Gastroesophageal sphincter (tissue), 4 donors: ENCODE data around the gene ZNF239. TPM values are rescaled to one million over a fixed set of nuclear protein-coding genes. Genes with fewer than 3 reads are reported as not detected.
"Not testable (repeated sequence)": the region's sequence is repeated elsewhere in the genome, so short reads cannot be mapped to it uniquely, and the experiment has no call there.

Experiments
- ATAC-seq: fragments of 150-250 bp; one replicate; pipeline ENCODE4 v1.9.1; 2016; ENCODE audit warnings: mild to moderate bottlenecking, moderate library complexity
- H3K27ac ChIP-seq, 4 donors: fragments of 200-600 bp; sonication (generic) in 3 of 4; 1 replicate in 3 of 4; 2 replicates in 1 of 4; pipeline ENCODE4 v1.5.1; 2016 to 2019
- H3K27me3 ChIP-seq: fragments of 200-600 bp; sonication (generic); one replicate; pipeline ENCODE4 v1.5.1; 2019
- H3K36me3 ChIP-seq, 2 donors: fragments of 200-600 bp; sonication (generic); one replicate each; pipeline ENCODE4 v1.5.1; 2019; ENCODE audit warnings: control low read depth in 1 of 2
- H3K4me1 ChIP-seq, 3 donors: fragments of 200-600 bp; sonication (generic); 1 replicate in 2 of 3; 2 replicates in 1 of 3; pipeline ENCODE4 v1.5.1; 2016 to 2019; ENCODE audit warnings: control low read depth in 2 of 3
- H3K4me3 ChIP-seq, 2 donors: fragments of 200-600 bp; sonication (generic); one replicate each; pipeline ENCODE4 v1.5.1; 2019; ENCODE audit warnings: mild to moderate bottlenecking in 1 of 2, moderate library complexity in 1 of 2
- H3K9me3 ChIP-seq, 3 donors: fragments of 200-600 bp; sonication (generic); one replicate each; pipeline ENCODE4 v1.5.1; 2017 to 2019; ENCODE audit warnings: control low read depth in 2 of 3
- CTCF ChIP-seq, 4 experiments: fragments of 200-600 bp in 2 of 4; fragments of 450-650 bp in 2 of 4; sonication (generic) in 1 of 4; IDR thresholded peaks; one replicate each; pipeline ENCODE4 v1.5.1; 2017 to 2019; ENCODE audit warnings: antibody characterized with exemption in 4 of 4, mild to moderate bottlenecking in 2 of 4, moderate library complexity in 2 of 4
- EP300 ChIP-seq: sonication (generic); formaldehyde crosslinking; IDR thresholded peaks from one replicate; pipeline ENCODE4 v1.6.1; 2017; ENCODE audit warnings: antibody characterized with exemption, mild to moderate bottlenecking
- POLR2A ChIP-seq, 2 donors: fragments of 450-650 bp; IDR thresholded peaks; one replicate each; pipeline ENCODE4 v1.6.1; 2017; ENCODE audit warnings: antibody characterized with exemption in 2 of 2, mild to moderate bottlenecking in 2 of 2, moderate library complexity in 1 of 2
- POLR2AphosphoS5 ChIP-seq: sonication (generic); formaldehyde crosslinking; IDR thresholded peaks from one replicate; pipeline ENCODE4 v1.6.1; 2017; ENCODE audit warnings: antibody characterized with exemption
- WGBS, 2 donors: methylation state at CpG; one replicate each; pipeline ENCODE4 v1.1.5; 2018; ENCODE audit warnings: low coverage in 1 of 2; 5-methylcytosine and 5-hydroxymethylcytosine counted together
- total RNA-seq, 4 donors: library from RNA; depleted of rRNA; stranded (reverse); fragments of >200 nt; gene quantifications; one replicate each; pipeline ENCODE4 v1.1.0, GENCODE V29; 2016

ZNF239 gene
- total RNA-seq, 4 donors from 2014 or later: 3.6 to 14.1 (median 6.2) TPM

- Histone ChIP-seq H3K4me1 (no peaks in the 10 kb centered on the region), H3K27ac (no peak overlapping the region), H3K4me3 (no peak overlapping the region), H3K36me3 (no peaks in the 10 kb centered on the region), H3K27me3 (no peaks in the 10 kb centered on the region), H3K9me3 (peaks cover 0 to 10% (median 0%) of the 10 kb centered on the region in 3 donors)
- no peak for ATAC-seq
- no peak for TF ChIP-seq EP300
- no peak for TF ChIP-seq POLR2A (IDR thresholded peaks at IDR 0.05)
- 84 to 98% methylated on average over 4 to 5 of the region's 5 CpGs for WGBS, 2 donors
These were observed 17.0 kb upstream of the ZNF239 start for GRCh38 chr10:43591303-43591904.

GRCh38 chr10:43586730-43587115, 12.3 kb upstream of the ZNF239 start:
- not testable (repeated sequence) for H3K27ac ChIP-seq, H3K4me3 ChIP-seq, ATAC-seq, H3K4me1 ChIP-seq, H3K9me3 ChIP-seq, H3K27me3 ChIP-seq, H3K36me3 ChIP-seq
- no CpG with 5 or more reads among the region's 3 CpGs for WGBS, 2 donors

- ATAC-seq: no peak
These were observed 11.7 kb upstream of the ZNF239 start for GRCh38 chr10:43585981-43586729.

GRCh38 chr10:43585046-43585445, 10.6 kb upstream of the ZNF239 start:
- Histone ChIP-seq H3K9me3 (no peaks in the 10 kb centered on the region), H3K4me3 (no peak overlapping the region), H3K4me1 (no peaks in the 10 kb centered on the region), H3K27me3 (no peaks in the 10 kb centered on the region), H3K27ac (no peak overlapping the region), H3K36me3 (no peaks in the 10 kb centered on the region)
- TF ChIP-seq CTCF (IDR thresholded peaks at IDR 0.05): no peak
- no peak for TF ChIP-seq POLR2A (IDR thresholded peaks at IDR 0.05)
- no peak for TF ChIP-seq EP300
- no peak for TF ChIP-seq POLR2AphosphoS5
- no peak for ATAC-seq
- WGBS, 2 donors: 82% methylated on average over 4 of the region's 5 CpGs; no CpG with 5 or more reads in 1 of the 2 donors

More at GRCh38 chr10:43585981-43586729, 11.7 kb upstream of the ZNF239 start:
- no peaks in the 10 kb centered on the region for H3K27me3 ChIP-seq
- no peaks in the 10 kb centered on the region for H3K36me3 ChIP-seq
- H3K27ac ChIP-seq: no peak overlapping the region
- WGBS, 2 donors: 71 to 76% methylated on average over 6 to 9 of the region's 9 CpGs
- no peaks in the 10 kb centered on the region for H3K4me1 ChIP-seq
- H3K9me3 ChIP-seq: peaks cover 0 to 1% (median 0%) of the 10 kb centered on the region in 3 donors
- H3K4me3 ChIP-seq: no peak overlapping the region
- no peak for TF ChIP-seq CTCF (IDR thresholded peaks at IDR 0.05)
- TF ChIP-seq POLR2AphosphoS5: no peak
- no peak for TF ChIP-seq POLR2A (IDR thresholded peaks at IDR 0.05)
- TF ChIP-seq EP300: no peak

GRCh38 chr10:43584051-43584450, 9.6 kb upstream of the ZNF239 start:
- 100% methylated on average over 2 of the region's 4 CpGs for WGBS, 2 donors
- H3K4me1 ChIP-seq: no peaks in the 10 kb centered on the region
- ATAC-seq: no peak
- TF ChIP-seq POLR2AphosphoS5 (no peak), POLR2A (IDR thresholded peaks at IDR 0.05) (no peak), EP300 (no peak), CTCF (IDR thresholded peaks at IDR 0.05) (no peak)
- no peaks in the 10 kb centered on the region for H3K36me3 ChIP-seq
- H3K4me3 ChIP-seq: no peak overlapping the region
- H3K27me3 ChIP-seq: no peaks in the 10 kb centered on the region
- no peaks in the 10 kb centered on the region for H3K9me3 ChIP-seq
- no peak overlapping the region for H3K27ac ChIP-seq

- H3K27ac ChIP-seq: no peak overlapping the region
- no peak for ATAC-seq
These were observed 2.2 kb upstream of the ZNF239 start for GRCh38 chr10:43576580-43576979.

More at GRCh38 chr10:43576580-43576979, 2.2 kb upstream of the ZNF239 start:
- Histone ChIP-seq H3K27me3 (no peaks in the 10 kb centered on the region), H3K9me3 (no peaks in the 10 kb centered on the region), H3K4me3 (no peak overlapping the region), H3K4me1 (peaks cover 0 to 24% (median 0%) of the 10 kb centered on the region in 3 donors), H3K36me3 (no peaks in the 10 kb centered on the region)
- WGBS, 2 donors: 89 to 98% methylated on average over 3 to 4 of the region's 5 CpGs
- no peak for TF ChIP-seq CTCF (IDR thresholded peaks at IDR 0.05)
- TF ChIP-seq POLR2AphosphoS5: no peak
- TF ChIP-seq EP300: no peak
- TF ChIP-seq POLR2A (IDR thresholded peaks at IDR 0.05): no peak
